Measurements from ENCODE around the gene ASCC2.
A peak's percentile ranks its signal among the peaks of the same experiment; 100 is the strongest.
"Not testable (repeated sequence)": the region's sequence is repeated elsewhere in the genome, so short reads cannot be mapped to it uniquely, and the experiment has no call there.

Gene ASCC2

DNA sequence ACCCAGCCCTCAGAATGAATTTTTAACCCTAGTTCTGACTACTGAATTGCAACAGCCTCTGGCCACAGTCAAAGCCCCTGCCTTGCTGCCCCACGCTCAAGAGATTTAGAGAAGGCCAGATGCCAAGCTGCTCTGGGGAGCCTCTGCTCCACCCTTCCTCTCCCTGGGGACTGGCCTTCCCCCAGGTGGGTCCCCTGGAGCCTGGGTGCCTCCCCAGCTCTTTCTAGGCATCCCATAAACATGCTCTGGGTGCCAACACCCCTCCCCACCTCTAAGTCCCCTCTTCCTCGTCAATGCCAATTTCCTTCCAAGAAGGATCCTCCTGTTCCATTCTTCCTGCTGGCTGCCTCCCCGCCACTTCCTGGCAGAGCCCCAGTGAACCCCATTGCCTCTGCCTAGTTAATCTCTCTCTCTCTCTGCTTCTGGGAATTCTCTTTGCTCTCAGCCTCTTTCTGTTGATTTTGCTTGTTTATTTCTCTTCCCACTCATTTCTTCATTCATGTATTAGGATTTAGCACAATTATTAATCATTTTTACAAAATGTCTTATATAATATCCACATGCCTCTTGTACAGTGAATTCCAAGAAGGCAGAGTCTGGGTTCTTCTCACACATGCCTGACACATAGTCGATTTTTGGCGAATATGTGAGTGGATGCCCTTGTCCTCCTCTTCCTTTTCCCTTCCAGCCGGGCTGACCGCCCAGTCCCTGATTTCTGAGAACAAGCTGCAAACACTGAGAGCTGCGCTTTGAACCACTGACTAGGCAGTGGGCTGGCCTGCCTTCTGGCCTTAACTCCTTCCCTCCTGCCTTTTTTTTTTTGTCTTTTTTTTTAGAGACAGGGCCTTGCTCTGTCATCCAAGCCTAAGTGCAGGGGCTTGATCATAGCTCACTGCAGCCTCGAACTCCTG lies 53.4 kb downstream of the ASCC2 start:
- no peak for DNase-seq

- DNase-seq = no peak
Measured at GRCh38 chr22:29782061-29782845, 55.8 kb downstream of the ASCC2 start.

GRCh38 chr22:29780748-29781676 lies 57.1 kb downstream of the ASCC2 start:
- no peak for DNase-seq

DNA sequence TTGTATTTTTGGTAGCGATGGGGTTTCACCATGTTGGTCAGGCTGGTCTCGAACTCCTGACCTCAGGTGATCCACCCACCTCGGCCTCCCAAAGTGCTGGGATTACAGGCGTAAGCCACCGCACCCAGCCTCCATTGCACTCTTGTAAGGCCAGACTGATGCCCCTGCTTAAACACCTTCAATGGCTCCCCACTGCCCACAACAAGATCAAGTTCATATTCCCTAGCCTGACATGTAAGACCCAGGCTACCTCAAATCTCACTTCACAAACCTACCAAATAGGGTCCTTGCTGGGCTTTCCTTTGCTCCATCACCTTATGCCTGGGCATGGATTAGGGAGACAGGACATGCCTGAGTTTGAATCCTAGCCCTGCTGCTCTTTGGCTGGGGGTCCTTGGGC lies 57.9 kb downstream of the ASCC2 start:
- DNase-seq = no peak

DNA sequence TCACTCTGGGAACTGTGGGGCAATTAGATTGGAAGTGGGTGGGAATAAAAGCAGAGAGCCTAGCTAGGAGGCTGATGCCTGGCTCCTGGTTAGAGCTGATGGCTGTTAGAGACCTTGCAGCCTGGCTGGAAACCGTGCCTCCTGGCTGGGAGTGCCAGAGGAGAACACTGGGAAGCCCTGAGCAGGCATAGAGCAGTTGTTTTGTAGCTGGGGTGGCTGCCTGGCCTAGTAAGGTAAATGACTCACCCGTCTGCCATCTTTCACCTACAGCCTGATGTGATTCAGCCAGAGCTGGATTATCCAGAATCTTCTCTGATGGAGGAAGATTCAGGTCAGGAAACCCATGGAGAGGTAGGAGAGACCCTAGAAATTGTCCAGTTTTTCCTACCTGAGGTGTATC lies 64.8 kb downstream of the ASCC2 start:
- no peak for DNase-seq

DNA sequence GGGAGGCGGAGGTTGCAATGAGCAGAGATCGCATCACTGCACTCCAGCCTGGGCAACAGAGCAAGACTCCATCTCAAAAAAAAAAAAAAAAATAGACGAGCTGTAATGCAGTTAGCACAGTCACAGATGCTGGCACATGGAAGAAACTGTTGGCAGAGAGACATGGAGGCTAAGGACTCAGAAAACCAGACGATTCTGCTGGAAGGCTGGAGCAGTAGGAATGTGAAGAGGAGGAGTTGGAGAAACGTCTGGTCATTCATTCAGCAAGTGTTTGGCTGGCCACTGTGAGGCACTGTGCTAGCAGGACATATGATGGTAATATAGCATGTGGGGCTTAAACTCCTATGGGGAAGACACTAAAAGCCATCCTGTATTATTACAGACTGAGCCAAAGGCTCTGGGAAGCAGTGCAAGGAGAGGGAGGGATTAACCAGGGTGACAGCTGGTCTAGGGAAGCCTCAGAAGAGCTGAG lies 65.9 kb downstream of the ASCC2 start:
- DNase-seq = no peak

GRCh38 chr22:29769723-29770321 lies 68.3 kb downstream of the ASCC2 start:
- DNase-seq = no peak

- DNase-seq = no peak
Measured at GRCh38 chr22:29768052-29768693, 69.9 kb downstream of the ASCC2 start.

- peak; percentile 86 for DNase-seq
Measured at GRCh38 chr22:29767171-29768051, 70.7 kb downstream of the ASCC2 start, which contains the start of gene UQCR10. UQCR10 (plus strand) TSS chr22:29767369; CDS start chr22:29767399, 30 bp downstream.

DNA sequence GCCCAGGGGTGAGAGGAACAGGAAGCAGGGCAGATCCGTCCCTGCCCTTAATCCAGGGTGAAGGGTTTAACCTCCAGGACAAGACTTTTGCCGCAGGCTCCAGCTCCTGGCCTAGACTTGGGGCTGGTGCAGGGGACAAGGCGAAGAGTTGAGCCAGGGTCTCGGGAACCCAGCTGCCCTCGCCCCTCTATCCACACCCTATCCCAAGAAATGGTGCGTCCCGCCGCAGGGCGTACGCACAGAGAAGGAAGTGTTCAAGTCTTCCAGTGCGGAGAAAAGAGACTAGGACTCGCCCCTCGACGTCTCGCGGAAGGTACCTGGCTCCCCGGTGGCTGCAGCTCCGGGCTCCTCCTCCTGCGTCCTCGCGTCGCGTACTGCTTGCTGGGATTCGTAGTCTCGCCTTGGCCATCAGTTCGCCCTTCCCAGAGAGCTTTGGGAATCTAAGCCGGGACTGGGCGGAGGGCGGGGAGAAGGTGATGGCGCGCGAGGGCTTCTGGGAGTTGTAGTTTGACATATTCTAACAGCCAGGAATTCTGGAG lies 71.4 kb downstream of the ASCC2 start, which contains the start of gene ZMAT5:
ZMAT5 (minus strand) TSS at position 376 of the 539 bp plus-strand sequence. CDS start 18,463 bp downstream, outside the sequence.
- DNase-seq = peak; percentile 88

- peak; percentile 2 for DNase-seq
Measured at GRCh38 chr22:29765905-29766631, 72.0 kb downstream of the ASCC2 start.

DNA sequence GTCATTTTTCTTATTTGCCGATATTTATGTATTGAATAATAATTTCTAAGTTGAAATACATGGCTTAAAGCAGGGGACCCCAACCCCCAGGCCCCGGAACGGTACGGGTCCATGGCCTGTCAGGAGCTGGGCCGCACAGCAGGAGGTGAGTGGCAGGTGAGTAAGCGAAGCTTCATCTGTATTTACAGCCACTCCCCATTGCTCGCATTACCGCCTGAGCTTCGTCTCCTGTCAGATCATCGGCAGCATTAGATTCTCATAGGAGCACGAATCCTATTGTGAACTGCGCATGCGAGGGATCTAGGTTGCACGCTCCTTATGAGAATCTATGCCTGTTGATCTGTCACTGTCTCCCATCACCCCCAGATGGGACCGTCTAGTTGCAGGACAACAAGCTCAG lies 75.8 kb downstream of the ASCC2 start:
- no peak for DNase-seq

GRCh38 chr22:29758959-29759358 lies 79.1 kb downstream of the ASCC2 start:
- no peak for DNase-seq

GRCh38 chr22:29758068-29758622 lies 79.9 kb downstream of the ASCC2 start:
- DNase-seq = no peak

GRCh38 chr22:29757096-29757495 lies 81.0 kb downstream of the ASCC2 start:
- no peak for DNase-seq

- no peak for DNase-seq
Measured at GRCh38 chr22:29756341-29756740, 81.7 kb downstream of the ASCC2 start.

- no peak for DNase-seq
Measured at GRCh38 chr22:29755889-29756288, 82.2 kb downstream of the ASCC2 start.

GRCh38 chr22:29754658-29755395 lies 83.2 kb downstream of the ASCC2 start:
- not testable (repeated sequence) for DNase-seq

All from activated effector memory CD4-positive, alpha-beta T cell treated with Interleukin-2 at 50 U/mL for 16 hours (primary cell).